ENCODE measurements around the gene MACROD2.
"Not testable (repeated sequence)": the region's sequence is repeated elsewhere in the genome, so short reads cannot be mapped to it uniquely, and the experiment has no call there.

Gene MACROD2

GRCh38 chr20:15928946-15929345 is 1933.6 kb downstream of the MACROD2 start:
- no peak for DNase-seq (ENCODE audit: low read depth, low spot score)

GRCh38 chr20:15930311-15931305 is 1935.3 kb downstream of the MACROD2 start:
- DNase-seq (ENCODE audit: low read depth, low spot score) = no peak

- DNase-seq (ENCODE audit: low read depth, low spot score) = no peak
These were observed 1936.6 kb downstream of the MACROD2 start for GRCh38 chr20:15931897-15932296.

- DNase-seq (ENCODE audit: low read depth, low spot score) = no peak
These were observed 1941.9 kb downstream of the MACROD2 start for GRCh38 chr20:15937179-15937578.

GRCh38 chr20:15938847-15939246 is 1943.5 kb downstream of the MACROD2 start:
- no peak for DNase-seq (ENCODE audit: low read depth, low spot score)

GRCh38 chr20:15940127-15940526 is 1944.8 kb downstream of the MACROD2 start:
- DNase-seq (ENCODE audit: low read depth, low spot score) = no peak

GRCh38 chr20:15942130-15942529 is 1946.8 kb downstream of the MACROD2 start:
- no peak for DNase-seq (ENCODE audit: low read depth, low spot score)

GRCh38 chr20:15945289-15945688 is 1950.0 kb downstream of the MACROD2 start:
- DNase-seq (ENCODE audit: low read depth, low spot score) = no peak

- DNase-seq (ENCODE audit: low read depth, low spot score) = no peak
These were observed 1954.1 kb downstream of the MACROD2 start for GRCh38 chr20:15949391-15949790.

- no peak for DNase-seq (ENCODE audit: low read depth, low spot score)
These were observed 1956.3 kb downstream of the MACROD2 start for GRCh38 chr20:15951658-15952057.

- DNase-seq (ENCODE audit: low read depth, low spot score) = no peak
These were observed 1962.8 kb downstream of the MACROD2 start for GRCh38 chr20:15958142-15958541.

GRCh38 chr20:15965165-15965564 is 1969.8 kb downstream of the MACROD2 start:
- no peak for DNase-seq (ENCODE audit: low read depth, low spot score)

- no peak for DNase-seq (ENCODE audit: low read depth, low spot score)
These were observed 1972.0 kb downstream of the MACROD2 start for GRCh38 chr20:15967334-15967733.

- peak; percentile 86 for DNase-seq (ENCODE audit: low read depth, low spot score)
These were observed 1980.9 kb downstream of the MACROD2 start for GRCh38 chr20:15976047-15976736.

- DNase-seq (ENCODE audit: low read depth, low spot score) = no peak
These were observed 1981.7 kb downstream of the MACROD2 start for GRCh38 chr20:15977026-15977425.

- no peak for DNase-seq (ENCODE audit: low read depth, low spot score)
These were observed 1982.4 kb downstream of the MACROD2 start for GRCh38 chr20:15977758-15978157.

- not testable (repeated sequence) for DNase-seq (ENCODE audit: low read depth, low spot score)
These were observed 1990.4 kb downstream of the MACROD2 start for GRCh38 chr20:15985494-15986368.

GRCh38 chr20:15986690-15987089 is 1991.4 kb downstream of the MACROD2 start:
- no peak for DNase-seq (ENCODE audit: low read depth, low spot score)

GRCh38 chr20:15991279-15991678 is 1996.0 kb downstream of the MACROD2 start:
- DNase-seq (ENCODE audit: low read depth, low spot score) = no peak

GRCh38 chr20:15992564-15992963 is 1997.2 kb downstream of the MACROD2 start:
- DNase-seq (ENCODE audit: low read depth, low spot score) = no peak

GRCh38 chr20:16000112-16000511 is 2004.8 kb downstream of the MACROD2 start:
- DNase-seq (ENCODE audit: low read depth, low spot score) = no peak

GRCh38 chr20:16001286-16001685 is 2006.0 kb downstream of the MACROD2 start:
- no peak for DNase-seq (ENCODE audit: low read depth, low spot score)
